ENCODE data around the gene GNG7. TPM values are rescaled to one million over a fixed set of nuclear protein-coding genes. Genes with fewer than 3 reads are reported as not detected.
"Not testable (repeated sequence)": the region's sequence is repeated elsewhere in the genome, so short reads cannot be mapped to it uniquely, and the experiment has no call there.

GNG7 gene
- total RNA-seq, 1 donor from 2014 or later: 1.8 TPM

DNA sequence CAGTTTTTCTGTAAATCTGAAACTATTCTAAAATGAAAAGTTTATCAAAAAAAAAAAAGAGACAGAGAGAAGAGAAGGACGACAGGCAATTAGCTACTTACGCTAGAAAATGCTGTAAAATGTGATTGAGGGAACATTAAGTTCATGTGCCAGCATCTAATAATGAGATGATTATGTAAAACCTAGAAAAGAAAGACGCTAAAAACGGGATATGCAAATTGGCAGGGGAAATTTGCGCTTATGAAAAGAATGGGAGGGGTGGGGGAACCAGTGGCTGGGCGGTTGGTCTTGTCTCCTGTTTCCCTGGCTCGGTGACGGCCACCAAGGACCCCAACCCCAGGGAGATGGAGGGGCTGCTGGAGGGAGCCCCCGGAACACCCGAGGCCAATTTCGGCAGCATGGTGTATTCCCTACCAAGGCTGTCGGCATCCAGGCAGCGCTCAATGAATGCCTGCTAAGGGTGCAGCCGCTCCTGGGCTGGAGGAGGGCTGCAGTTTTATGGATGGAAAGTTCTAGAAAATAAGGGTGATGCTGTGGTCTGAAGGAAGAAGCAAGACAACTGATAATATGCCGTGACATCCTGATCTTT, 34.2 kb downstream of the GNG7 start:
- H4K20me1 ChIP-seq (ENCODE audit: insufficient read depth, low read length): no peaks in the 10 kb centered on the region
- DNase-seq (ENCODE audit: low read depth): no peak

DNA sequence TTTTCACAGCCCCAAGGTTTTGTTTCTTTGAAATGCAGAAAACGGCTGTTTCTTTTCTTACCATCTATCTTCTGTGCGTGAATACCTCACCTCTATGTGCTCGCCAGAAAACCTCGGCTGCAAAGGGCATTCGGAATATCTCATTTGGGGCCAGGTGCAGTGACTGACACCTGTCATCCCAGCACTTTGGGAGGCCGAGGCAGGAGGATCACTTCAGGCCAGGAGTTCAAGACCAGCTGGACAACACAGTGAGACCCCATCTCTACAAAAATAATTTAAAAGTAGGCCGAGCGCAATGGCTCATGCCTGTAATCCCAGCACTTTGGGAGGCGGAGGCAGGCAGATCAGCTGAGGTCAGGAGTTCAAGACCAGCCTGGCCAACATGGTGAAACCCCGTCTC, 35.1 kb downstream of the GNG7 start:
- H3K9me3 ChIP-seq (ENCODE audit: insufficient read depth, low read depth, low read length); H3K36me3 Mint-ChIP-seq (ENCODE audit: low read depth, unreplicated experiment); H2AFZ ChIP-seq (ENCODE audit: low read depth, low read length); H3K36me3 ChIP-seq (ENCODE audit: insufficient read depth, low read length); DNase-seq (ENCODE audit: low read depth); H3K4me1 ChIP-seq (ENCODE audit: insufficient read depth, low read length); H3K4me2 ChIP-seq (ENCODE audit: low read length); H3K27ac ChIP-seq (ENCODE audit: low read depth, low read length); H3K4me3 ChIP-seq (ENCODE audit: insufficient read depth, low read depth, low read length); H3K4me1 Mint-ChIP-seq (ENCODE audit: low read depth, unreplicated experiment); H3K27ac Mint-ChIP-seq (ENCODE audit: unreplicated experiment); H3K79me2 ChIP-seq (ENCODE audit: insufficient read depth, low read length); H3K27me3 ChIP-seq (ENCODE audit: insufficient read depth, low read length); H3K9me3 Mint-ChIP-seq (ENCODE audit: unreplicated experiment); H4K20me1 ChIP-seq (ENCODE audit: insufficient read depth, low read length); H3K4me3 Mint-ChIP-seq (ENCODE audit: unreplicated experiment); FAIRE-seq; H3K9ac ChIP-seq (ENCODE audit: low read length): not testable (repeated sequence)
- H3K27me3 Mint-ChIP-seq (ENCODE audit: low read depth, unreplicated experiment): peaks cover 11% of the 10 kb centered on the region

More for the DNA sequence above, 34.2 kb downstream of the GNG7 start:
- FAIRE-seq: no peak
- no peak overlapping the region for H2AFZ ChIP-seq (ENCODE audit: low read depth, low read length)
- peaks cover 9% of the 10 kb centered on the region for H3K27me3 Mint-ChIP-seq (ENCODE audit: low read depth, unreplicated experiment)
- H3K9me3 ChIP-seq (ENCODE audit: insufficient read depth, low read depth, low read length): no peaks in the 10 kb centered on the region
- no peak overlapping the region for H3K4me2 ChIP-seq (ENCODE audit: low read length)
- no peaks in the 10 kb centered on the region for H3K36me3 ChIP-seq (ENCODE audit: insufficient read depth, low read length)
- H3K9me3 Mint-ChIP-seq (ENCODE audit: unreplicated experiment): no peaks in the 10 kb centered on the region
- H3K79me2 ChIP-seq (ENCODE audit: insufficient read depth, low read length): no peaks in the 10 kb centered on the region
- TF ChIP-seq, protein P1, sequence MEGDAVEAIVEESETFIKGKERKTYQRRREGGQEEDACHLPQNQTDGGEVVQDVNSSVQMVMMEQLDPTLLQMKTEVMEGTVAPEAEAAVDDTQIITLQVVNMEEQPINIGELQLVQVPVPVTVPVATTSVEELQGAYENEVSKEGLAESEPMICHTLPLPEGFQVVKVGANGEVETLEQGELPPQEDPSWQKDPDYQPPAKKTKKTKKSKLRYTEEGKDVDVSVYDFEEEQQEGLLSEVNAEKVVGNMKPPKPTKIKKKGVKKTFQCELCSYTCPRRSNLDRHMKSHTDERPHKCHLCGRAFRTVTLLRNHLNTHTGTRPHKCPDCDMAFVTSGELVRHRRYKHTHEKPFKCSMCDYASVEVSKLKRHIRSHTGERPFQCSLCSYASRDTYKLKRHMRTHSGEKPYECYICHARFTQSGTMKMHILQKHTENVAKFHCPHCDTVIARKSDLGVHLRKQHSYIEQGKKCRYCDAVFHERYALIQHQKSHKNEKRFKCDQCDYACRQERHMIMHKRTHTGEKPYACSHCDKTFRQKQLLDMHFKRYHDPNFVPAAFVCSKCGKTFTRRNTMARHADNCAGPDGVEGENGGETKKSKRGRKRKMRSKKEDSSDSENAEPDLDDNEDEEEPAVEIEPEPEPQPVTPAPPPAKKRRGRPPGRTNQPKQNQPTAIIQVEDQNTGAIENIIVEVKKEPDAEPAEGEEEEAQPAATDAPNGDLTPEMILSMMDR (IDR thresholded peaks at IDR 0.05; ENCODE audit: insufficient read depth, low read depth, low read length): no peak
- TF ChIP-seq EZH2 (IDR thresholded peaks at IDR 0.05; ENCODE audit: insufficient read depth, low read length): no peak
- H3K27ac Mint-ChIP-seq (ENCODE audit: unreplicated experiment): no peak overlapping the region
- no peaks in the 10 kb centered on the region for H3K36me3 Mint-ChIP-seq (ENCODE audit: low read depth, unreplicated experiment)
- no peaks in the 10 kb centered on the region for H3K4me1 Mint-ChIP-seq (ENCODE audit: low read depth, unreplicated experiment)
- no peaks in the 10 kb centered on the region for H3K4me1 ChIP-seq (ENCODE audit: insufficient read depth, low read length)
- no peak overlapping the region for H3K27ac ChIP-seq (ENCODE audit: low read depth, low read length)
- peaks cover 5% of the 10 kb centered on the region for H3K27me3 ChIP-seq (ENCODE audit: insufficient read depth, low read length)
- H3K4me3 ChIP-seq (ENCODE audit: insufficient read depth, low read depth, low read length): no peak overlapping the region
- H3K9ac ChIP-seq (ENCODE audit: low read length): no peak overlapping the region
- H3K4me3 Mint-ChIP-seq (ENCODE audit: unreplicated experiment): no peak overlapping the region

DNA sequence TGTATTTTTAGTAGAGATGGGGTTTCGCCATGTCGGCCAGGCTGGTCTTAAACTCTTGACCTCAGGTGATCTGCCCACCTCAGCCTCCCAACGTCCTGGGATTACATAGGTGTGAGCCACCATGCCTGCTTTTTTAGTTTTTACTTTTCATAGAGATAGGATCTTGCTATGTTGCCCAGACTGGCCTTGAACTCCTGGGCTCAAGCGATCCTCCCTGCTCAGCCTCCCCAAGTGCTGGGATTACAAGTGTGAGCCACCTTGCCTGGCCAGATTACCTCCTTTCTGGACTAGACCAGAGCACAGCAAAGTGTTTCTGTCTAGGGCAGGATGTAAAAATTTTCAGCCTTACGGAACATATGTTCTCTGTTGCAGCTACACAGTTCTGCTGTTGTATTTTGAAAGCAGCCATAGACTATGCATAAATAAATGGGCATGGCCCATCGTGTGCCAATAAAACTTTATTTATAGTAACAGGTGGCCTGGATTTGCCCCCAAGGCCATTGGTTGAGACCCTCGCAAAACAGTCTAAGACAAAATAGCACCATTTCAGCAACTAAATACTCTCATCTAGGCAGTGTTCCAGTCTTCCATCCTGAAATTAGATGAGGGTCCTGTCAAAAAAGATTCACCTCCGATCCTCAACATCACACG, 36.0 kb downstream of the GNG7 start:
- H3K4me1 Mint-ChIP-seq (ENCODE audit: low read depth, unreplicated experiment): no peaks in the 10 kb centered on the region
- Histone ChIP-seq H3K27me3 (ENCODE audit: insufficient read depth, low read length) (peaks cover 5% of the 10 kb centered on the region), H3K4me3 (ENCODE audit: insufficient read depth, low read depth, low read length) (no peak overlapping the region), H4K20me1 (ENCODE audit: insufficient read depth, low read length) (no peaks in the 10 kb centered on the region), H3K9ac (ENCODE audit: low read length) (no peak overlapping the region), H3K9me3 (ENCODE audit: insufficient read depth, low read depth, low read length) (no peaks in the 10 kb centered on the region), H2AFZ (ENCODE audit: low read depth, low read length) (no peak overlapping the region), H3K79me2 (ENCODE audit: insufficient read depth, low read length) (no peaks in the 10 kb centered on the region), H3K4me2 (ENCODE audit: low read length) (no peak overlapping the region), H3K27ac (ENCODE audit: low read depth, low read length) (no peak overlapping the region), H3K4me1 (ENCODE audit: insufficient read depth, low read length) (no peaks in the 10 kb centered on the region), H3K36me3 (ENCODE audit: insufficient read depth, low read length) (no peaks in the 10 kb centered on the region)
- FAIRE-seq: no peak
- H3K4me3 Mint-ChIP-seq (ENCODE audit: unreplicated experiment): no peak overlapping the region
- peaks cover 11% of the 10 kb centered on the region for H3K27me3 Mint-ChIP-seq (ENCODE audit: low read depth, unreplicated experiment)
- H3K36me3 Mint-ChIP-seq (ENCODE audit: low read depth, unreplicated experiment): no peaks in the 10 kb centered on the region
- no peak for DNase-seq (ENCODE audit: low read depth)
- no peak overlapping the region for H3K27ac Mint-ChIP-seq (ENCODE audit: unreplicated experiment)
- peaks cover 2% of the 10 kb centered on the region for H3K9me3 Mint-ChIP-seq (ENCODE audit: unreplicated experiment)
- TF ChIP-seq, protein P1 (IDR thresholded peaks at IDR 0.05; ENCODE audit: insufficient read depth, low read depth, low read length): no peak
- no peak for TF ChIP-seq EZH2 (IDR thresholded peaks at IDR 0.05; ENCODE audit: insufficient read depth, low read length)

Measured in astrocyte (in vitro differentiated cells and primary cell).